HG03469 (cell line): ENCODE measurements around the gene SH2D6.
"Not testable (repeated sequence)": the region's sequence is repeated elsewhere in the genome, so short reads cannot be mapped to it uniquely, and the experiment has no call there.

Experiments
- ATAC-seq: cut with Tn5 transposase; IDR thresholded peaks from one replicate; pipeline ENCODE4 v1.9.1; 2021; ENCODE audit warnings: mild to moderate bottlenecking, moderate library complexity, moderate number of reproducible peaks; ENCODE audit not compliant: unreplicated experiment

SH2D6 gene

DNA sequence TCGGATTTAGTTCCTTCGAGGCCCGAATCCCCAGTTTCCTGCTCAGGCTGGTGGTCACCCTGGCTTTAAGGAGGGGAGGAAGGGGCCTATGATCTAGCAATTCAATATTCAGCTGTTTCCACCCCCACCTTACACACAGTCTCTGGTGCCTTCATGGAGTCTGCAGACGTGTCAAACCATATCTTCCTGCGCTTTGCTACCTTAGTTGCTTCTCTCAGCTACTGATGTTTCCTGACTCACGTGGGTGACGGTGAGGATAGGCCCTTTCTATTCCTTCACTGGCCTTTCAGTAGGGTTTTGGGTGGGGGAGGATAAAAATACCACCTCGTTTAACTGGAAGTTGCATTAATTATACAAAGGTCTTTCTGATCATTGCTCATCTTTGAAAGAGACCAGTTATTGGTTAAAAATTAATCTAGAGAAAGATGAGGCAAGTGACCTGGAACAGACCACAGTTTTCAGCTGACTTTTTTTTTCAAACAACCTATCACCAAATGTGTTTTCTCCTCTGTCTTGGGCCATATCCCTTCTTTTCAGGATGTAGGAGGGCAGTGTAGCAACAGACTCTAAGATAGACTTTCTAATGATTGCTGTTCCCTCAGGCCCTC lies 49.7 kb downstream of the SH2D6 start:
- no peak for ATAC-seq

DNA sequence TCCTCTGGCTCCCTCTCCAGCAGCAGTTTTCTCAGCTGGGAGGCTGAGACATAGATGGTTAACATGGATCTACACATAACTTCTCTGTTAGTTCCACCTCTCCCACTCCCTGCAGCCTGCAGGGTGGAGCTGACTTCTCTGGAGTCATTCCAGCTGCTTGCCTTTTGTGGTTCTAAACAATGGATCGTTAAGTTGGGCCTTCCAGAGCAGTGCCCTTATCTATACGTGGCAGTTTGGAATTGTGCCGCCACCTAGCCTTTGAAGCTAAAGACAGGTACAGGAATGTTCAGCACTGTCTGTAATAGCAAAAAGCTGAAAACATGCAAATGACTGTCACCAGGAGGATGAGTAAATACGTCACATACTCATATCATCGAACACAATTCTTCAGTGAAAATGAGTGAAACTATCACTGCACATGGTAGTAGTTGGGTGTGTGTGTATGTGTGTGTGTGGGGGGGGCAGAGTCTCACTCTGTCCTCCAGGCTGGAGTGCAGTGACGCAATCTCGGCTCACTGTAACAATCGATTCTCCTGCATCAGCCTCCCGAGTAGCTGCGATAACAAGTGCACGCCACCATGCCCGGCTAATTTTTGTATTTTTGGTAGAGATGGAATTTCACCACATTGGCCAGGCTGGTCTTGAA lies 50.3 kb downstream of the SH2D6 start:
- no peak for ATAC-seq

DNA sequence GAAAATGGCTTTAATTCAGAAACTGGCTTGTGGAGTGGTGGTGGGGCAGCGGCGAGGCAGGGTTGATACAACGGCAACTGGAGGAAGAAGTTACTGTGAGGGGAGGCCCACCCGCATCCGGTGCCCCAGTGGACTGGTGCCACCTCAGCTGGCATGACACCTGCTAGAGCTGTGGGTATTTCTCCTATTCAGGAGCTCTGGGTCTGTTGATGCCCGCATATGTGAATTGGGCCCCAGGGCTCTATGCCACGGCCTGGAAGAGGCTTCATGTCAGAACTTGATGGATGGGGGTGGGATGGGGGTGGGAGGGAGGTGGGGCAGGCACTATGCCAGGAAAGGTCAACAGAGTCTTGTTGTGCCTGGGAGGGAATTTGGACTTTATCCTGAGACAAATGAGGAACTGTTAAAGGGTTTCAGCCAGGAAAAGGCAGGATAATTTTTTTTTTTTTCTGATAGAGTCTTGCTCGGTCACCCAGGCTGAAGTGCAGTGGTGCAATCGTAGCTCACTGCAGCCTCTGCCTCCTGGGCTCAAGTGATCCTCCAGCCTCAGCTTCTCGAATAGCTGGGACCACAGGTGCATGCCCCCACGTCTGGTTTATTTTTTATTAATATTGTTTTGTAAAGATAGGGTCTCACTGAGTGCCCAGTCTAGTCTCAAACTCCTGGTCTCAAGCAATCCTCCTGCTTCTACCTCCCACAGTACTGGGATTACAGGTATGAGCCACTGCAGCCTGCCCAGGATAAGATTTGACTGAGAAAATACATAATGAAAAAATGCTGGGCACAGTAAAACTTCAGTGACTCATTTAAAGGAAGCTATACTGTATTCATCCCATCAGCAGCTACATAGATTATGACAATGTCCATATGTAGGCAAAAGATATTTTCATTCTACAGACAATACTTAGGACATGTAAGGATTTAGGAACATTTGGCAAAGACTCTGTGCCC lies 52.6 kb downstream of the SH2D6 start:
- no peak for ATAC-seq

DNA sequence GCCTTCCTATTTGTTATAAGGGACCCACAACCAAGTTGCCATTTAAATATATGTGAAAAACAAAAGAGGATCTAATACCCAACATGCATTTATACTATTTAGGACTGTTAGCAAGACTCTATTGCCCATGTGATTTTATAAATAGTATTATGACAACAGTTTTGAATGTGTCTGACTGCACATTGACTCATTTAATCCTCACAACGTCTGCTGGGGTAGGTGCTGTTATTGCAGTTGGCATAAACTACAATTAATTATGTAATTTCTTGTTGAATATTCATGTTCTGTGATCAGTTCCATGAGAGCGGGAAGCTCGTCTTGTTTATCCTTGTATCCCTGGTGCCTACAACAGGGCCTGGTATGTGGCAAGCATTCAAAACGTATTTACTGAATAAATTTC lies 53.7 kb downstream of the SH2D6 start:
- ATAC-seq: no peak

DNA sequence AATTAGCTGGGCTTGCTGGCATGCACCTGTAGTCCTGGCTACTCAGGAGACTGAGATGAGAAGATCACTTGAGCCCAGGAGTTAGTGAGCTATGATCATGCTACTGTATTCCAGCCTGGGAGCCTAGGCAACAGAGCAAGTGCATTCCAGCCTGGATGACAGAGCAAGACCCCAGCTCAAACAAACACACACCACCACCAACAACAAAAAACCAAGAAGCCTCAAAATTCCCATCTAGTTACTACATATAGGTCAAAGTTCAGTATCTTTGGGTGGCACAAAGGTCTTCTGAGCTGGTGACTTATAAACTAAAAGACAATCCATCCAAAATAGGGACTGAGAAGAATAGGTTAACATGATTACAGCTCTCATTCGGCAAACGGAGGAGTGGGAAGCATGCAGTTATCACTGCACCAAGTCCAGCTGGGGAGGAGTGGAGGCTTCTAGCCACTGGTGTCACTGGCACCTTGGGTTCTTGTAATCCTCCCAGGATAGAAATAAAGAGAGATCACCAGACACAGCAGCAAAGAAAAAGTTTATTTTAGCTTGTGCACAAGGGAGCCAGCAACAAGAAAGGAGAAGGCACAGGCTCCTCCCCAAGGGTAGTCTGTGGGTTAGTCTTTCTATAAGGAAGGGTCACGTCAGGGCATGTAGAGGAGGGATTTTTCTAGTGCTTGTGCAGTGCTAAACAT lies 57.4 kb downstream of the SH2D6 start:
- ATAC-seq: no peak

GRCh38 chr2:85476624-85477023 lies 58.1 kb downstream of the SH2D6 start:
- ATAC-seq: no peak

GRCh38 chr2:85477884-85478283 lies 59.4 kb downstream of the SH2D6 start:
- ATAC-seq: no peak

- ATAC-seq: no peak
These were observed 63.6 kb downstream of the SH2D6 start for GRCh38 chr2:85481818-85482777.

- not testable (repeated sequence) for ATAC-seq
These were observed 66.1 kb downstream of the SH2D6 start for GRCh38 chr2:85484615-85485014.

DNA sequence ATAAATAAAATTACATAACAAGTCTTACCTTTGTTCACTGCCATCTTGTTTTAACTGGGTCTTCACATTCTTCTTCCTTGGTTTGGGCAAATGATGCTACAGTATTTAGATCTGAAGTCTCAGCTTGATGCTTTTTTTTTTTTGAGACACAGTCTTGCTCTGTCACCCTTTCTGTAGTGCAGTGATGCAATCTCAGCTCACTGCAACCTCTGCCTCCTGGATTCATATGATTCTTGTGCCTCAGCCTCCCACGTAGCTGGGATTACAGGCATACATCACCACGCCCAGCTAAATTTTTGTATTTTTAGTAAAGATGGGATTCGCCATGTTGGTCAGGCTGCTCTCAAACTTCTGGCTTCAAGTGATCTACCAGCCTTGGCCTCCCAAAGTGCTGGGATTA lies 67.3 kb downstream of the SH2D6 start:
- no peak for ATAC-seq
